ENCODE measurements around the gene RACGAP1.

The RACGAP1 gene

GRCh38 chr12:50014342-50014741 is 11.0 kb downstream of the RACGAP1 start:
- Histone ChIP-seq H2AK5ac (ENCODE audit: low read length) (no peak overlapping the region), H3K79me1 (ENCODE audit: low read length) (no peaks in the 10 kb centered on the region), H3K79me2 (ENCODE audit: control insufficient read depth, insufficient read depth, low read length, poor library complexity) (peaks cover 5% of the 10 kb centered on the region), H3K4ac (ENCODE audit: low read depth, low read length) (no peak overlapping the region), H3K18ac (ENCODE audit: low read length) (no peak overlapping the region), H2BK120ac (ENCODE audit: insufficient read depth, low read length, poor library complexity) (no peak overlapping the region), H2BK5ac (ENCODE audit: low read depth, low read length, poor library complexity) (no peak overlapping the region), H3K14ac (ENCODE audit: low read length) (no peak overlapping the region), H4K8ac (ENCODE audit: low read depth, low read length) (no peak overlapping the region), H3K9me3 (ENCODE audit: insufficient read depth, low read depth, low read length) (no peaks in the 10 kb centered on the region), H3K27ac (ENCODE audit: low read depth, low read length) (no peak overlapping the region), H2AFZ (ENCODE audit: insufficient read depth, low read length, poor library complexity) (no peak overlapping the region), H3K36me3 (ENCODE audit: control insufficient read depth in 1 of 2, insufficient read depth in 2 of 2, low read length in 2 of 2) (peaks cover 13 to 22% of the 10 kb centered on the region in 2 experiments), H3K23ac (ENCODE audit: low read length) (no peak overlapping the region), H3K4me1 (ENCODE audit: control insufficient read depth in 1 of 2, insufficient read depth in 2 of 2, low read length in 2 of 2) (no peaks in the 10 kb centered on the region), H3K9ac (ENCODE audit: low read length) (no peak overlapping the region), H4K12ac (ENCODE audit: low read depth, low read length) (no peak overlapping the region), H3K4me2 (ENCODE audit: low read length) (no peak overlapping the region), H4K91ac (ENCODE audit: low read depth, low read length) (no peak overlapping the region), H3K4me3 (ENCODE audit: low read depth, low read length) (no peak overlapping the region), H3K27me3 (ENCODE audit: insufficient read depth, low read length) (no peaks in the 10 kb centered on the region), H2BK12ac (ENCODE audit: low read length) (no peak overlapping the region)
- DNase-seq = no peak
- no CpG with 5 or more reads among the region's 3 CpGs for WGBS (ENCODE audit: extremely low coverage, insufficient coverage, insufficient read length)

GRCh38 chr12:50013361-50014147 is 11.7 kb downstream of the RACGAP1 start:
- H3K4me1 ChIP-seq (ENCODE audit: control insufficient read depth in 1 of 2, insufficient read depth in 2 of 2, low read length in 2 of 2) = no peaks in the 10 kb centered on the region
- H3K36me3 ChIP-seq (ENCODE audit: control insufficient read depth in 1 of 2, insufficient read depth in 2 of 2, low read length in 2 of 2) = peaks cover 13 to 22% of the 10 kb centered on the region in 2 experiments
- no peak overlapping the region for H3K4me3 ChIP-seq (ENCODE audit: low read depth, low read length)
- no peaks in the 10 kb centered on the region for H3K79me2 ChIP-seq (ENCODE audit: control insufficient read depth, insufficient read depth, low read length, poor library complexity)
- H3K23ac ChIP-seq (ENCODE audit: low read length) = peak overlapping the region; percentile 8
- WGBS (ENCODE audit: extremely low coverage, insufficient coverage, insufficient read length) = no CpG with 5 or more reads among the region's 2 CpGs
- no peaks in the 10 kb centered on the region for H3K27me3 ChIP-seq (ENCODE audit: insufficient read depth, low read length)
- H3K14ac ChIP-seq (ENCODE audit: low read length) = no peak overlapping the region
- no peaks in the 10 kb centered on the region for H3K79me1 ChIP-seq (ENCODE audit: low read length)
- H3K4ac ChIP-seq (ENCODE audit: low read depth, low read length) = no peak overlapping the region
- no peak overlapping the region for H3K18ac ChIP-seq (ENCODE audit: low read length)
- no peak overlapping the region for H4K8ac ChIP-seq (ENCODE audit: low read depth, low read length)
- no peak overlapping the region for H2BK12ac ChIP-seq (ENCODE audit: low read length)
- H3K9me3 ChIP-seq (ENCODE audit: insufficient read depth, low read depth, low read length) = no peaks in the 10 kb centered on the region
- H2AK5ac ChIP-seq (ENCODE audit: low read length) = no peak overlapping the region
- H2AFZ ChIP-seq (ENCODE audit: insufficient read depth, low read length, poor library complexity) = no peak overlapping the region
- no peak overlapping the region for H4K12ac ChIP-seq (ENCODE audit: low read depth, low read length)
- H4K91ac ChIP-seq (ENCODE audit: low read depth, low read length) = no peak overlapping the region
- H3K4me2 ChIP-seq (ENCODE audit: low read length) = no peak overlapping the region
- no peak overlapping the region for H2BK120ac ChIP-seq (ENCODE audit: insufficient read depth, low read length, poor library complexity)
- no peak overlapping the region for H3K27ac ChIP-seq (ENCODE audit: low read depth, low read length)
- H2BK5ac ChIP-seq (ENCODE audit: low read depth, low read length, poor library complexity) = no peak overlapping the region
- no peak overlapping the region for H3K9ac ChIP-seq (ENCODE audit: low read length)
- DNase-seq = peak; percentile 75 to 92

GRCh38 chr12:50006754-50007442 is 18.4 kb downstream of the RACGAP1 start:
- Histone ChIP-seq H2BK120ac (ENCODE audit: insufficient read depth, low read length, poor library complexity) (no peak overlapping the region), H4K12ac (ENCODE audit: low read depth, low read length) (no peak overlapping the region), H3K4me2 (ENCODE audit: low read length) (no peak overlapping the region), H3K36me3 (ENCODE audit: control insufficient read depth in 1 of 2, insufficient read depth in 2 of 2, low read length in 2 of 2) (peaks cover 10 to 12% of the 10 kb centered on the region in 2 experiments), H3K9ac (ENCODE audit: low read length) (no peak overlapping the region), H2AFZ (ENCODE audit: insufficient read depth, low read length, poor library complexity) (no peak overlapping the region), H3K27me3 (ENCODE audit: insufficient read depth, low read length) (no peaks in the 10 kb centered on the region), H3K4ac (ENCODE audit: low read depth, low read length) (no peak overlapping the region), H4K8ac (ENCODE audit: low read depth, low read length) (no peak overlapping the region), H2AK5ac (ENCODE audit: low read length) (no peak overlapping the region), H2BK5ac (ENCODE audit: low read depth, low read length, poor library complexity) (no peak overlapping the region), H3K14ac (ENCODE audit: low read length) (no peak overlapping the region), H3K23ac (ENCODE audit: low read length) (no peak overlapping the region), H3K4me3 (ENCODE audit: low read depth, low read length) (no peak overlapping the region), H3K4me1 (ENCODE audit: control insufficient read depth in 1 of 2, insufficient read depth in 2 of 2, low read length in 2 of 2) (no peaks in the 10 kb centered on the region), H3K18ac (ENCODE audit: low read length) (no peak overlapping the region), H3K79me1 (ENCODE audit: low read length) (no peaks in the 10 kb centered on the region), H3K9me3 (ENCODE audit: insufficient read depth, low read depth, low read length) (no peaks in the 10 kb centered on the region), H2BK12ac (ENCODE audit: low read length) (no peak overlapping the region), H3K79me2 (ENCODE audit: control insufficient read depth, insufficient read depth, low read length, poor library complexity) (no peaks in the 10 kb centered on the region), H4K91ac (ENCODE audit: low read depth, low read length) (no peak overlapping the region), H3K27ac (ENCODE audit: low read depth, low read length) (no peak overlapping the region)
- no CpG with 5 or more reads among the region's 1 CpG for WGBS (ENCODE audit: extremely low coverage, insufficient coverage, insufficient read length)
- no peak for DNase-seq

- Histone ChIP-seq H3K27ac (ENCODE audit: low read depth, low read length) (no peak overlapping the region), H2BK12ac (ENCODE audit: low read length) (no peak overlapping the region), H3K14ac (ENCODE audit: low read length) (no peak overlapping the region), H3K4me1 (ENCODE audit: control insufficient read depth in 1 of 2, insufficient read depth in 2 of 2, low read length in 2 of 2) (no peaks in the 10 kb centered on the region), H3K23ac (ENCODE audit: low read length) (no peak overlapping the region), H3K4me2 (ENCODE audit: low read length) (no peak overlapping the region), H2BK5ac (ENCODE audit: low read depth, low read length, poor library complexity) (no peak overlapping the region), H4K8ac (ENCODE audit: low read depth, low read length) (no peak overlapping the region), H3K9me3 (ENCODE audit: insufficient read depth, low read depth, low read length) (no peaks in the 10 kb centered on the region), H2AK5ac (ENCODE audit: low read length) (no peak overlapping the region), H3K4ac (ENCODE audit: low read depth, low read length) (no peak overlapping the region), H3K9ac (ENCODE audit: low read length) (no peak overlapping the region), H3K79me2 (ENCODE audit: control insufficient read depth, insufficient read depth, low read length, poor library complexity) (no peaks in the 10 kb centered on the region), H3K18ac (ENCODE audit: low read length) (no peak overlapping the region), H2BK120ac (ENCODE audit: insufficient read depth, low read length, poor library complexity) (no peak overlapping the region), H3K27me3 (ENCODE audit: insufficient read depth, low read length) (no peaks in the 10 kb centered on the region), H3K36me3 (ENCODE audit: control insufficient read depth in 1 of 2, insufficient read depth in 2 of 2, low read length in 2 of 2) (peaks cover 12 to 15% of the 10 kb centered on the region in 2 experiments), H3K4me3 (ENCODE audit: low read depth, low read length) (no peak overlapping the region), H2AFZ (ENCODE audit: insufficient read depth, low read length, poor library complexity) (no peak overlapping the region), H4K12ac (ENCODE audit: low read depth, low read length) (no peak overlapping the region), H4K91ac (ENCODE audit: low read depth, low read length) (no peak overlapping the region), H3K79me1 (ENCODE audit: low read length) (no peaks in the 10 kb centered on the region)
- no CpG with 5 or more reads among the region's 7 CpGs for WGBS (ENCODE audit: extremely low coverage, insufficient coverage, insufficient read length)
- no peak for DNase-seq
Observed at GRCh38 chr12:50006280-50006679, 19.0 kb downstream of the RACGAP1 start.

Data from trophoblast cell (in vitro differentiated cells and primary cell).